Stimulated activated CD8-positive, alpha-beta memory T cell treated with anti-CD3 and anti-CD28 coated beads, Interleukin-15, amount 100 ng/mL, for 1 hour (primary cell): Measurements from ENCODE around the gene AGBL5.

Source experiments
- DNase-seq: peaks from one replicate; pipeline ENCODE4 v3.0.0-alpha.2; 2020; ENCODE audit warnings: low read depth

AGBL5 gene, protein sequence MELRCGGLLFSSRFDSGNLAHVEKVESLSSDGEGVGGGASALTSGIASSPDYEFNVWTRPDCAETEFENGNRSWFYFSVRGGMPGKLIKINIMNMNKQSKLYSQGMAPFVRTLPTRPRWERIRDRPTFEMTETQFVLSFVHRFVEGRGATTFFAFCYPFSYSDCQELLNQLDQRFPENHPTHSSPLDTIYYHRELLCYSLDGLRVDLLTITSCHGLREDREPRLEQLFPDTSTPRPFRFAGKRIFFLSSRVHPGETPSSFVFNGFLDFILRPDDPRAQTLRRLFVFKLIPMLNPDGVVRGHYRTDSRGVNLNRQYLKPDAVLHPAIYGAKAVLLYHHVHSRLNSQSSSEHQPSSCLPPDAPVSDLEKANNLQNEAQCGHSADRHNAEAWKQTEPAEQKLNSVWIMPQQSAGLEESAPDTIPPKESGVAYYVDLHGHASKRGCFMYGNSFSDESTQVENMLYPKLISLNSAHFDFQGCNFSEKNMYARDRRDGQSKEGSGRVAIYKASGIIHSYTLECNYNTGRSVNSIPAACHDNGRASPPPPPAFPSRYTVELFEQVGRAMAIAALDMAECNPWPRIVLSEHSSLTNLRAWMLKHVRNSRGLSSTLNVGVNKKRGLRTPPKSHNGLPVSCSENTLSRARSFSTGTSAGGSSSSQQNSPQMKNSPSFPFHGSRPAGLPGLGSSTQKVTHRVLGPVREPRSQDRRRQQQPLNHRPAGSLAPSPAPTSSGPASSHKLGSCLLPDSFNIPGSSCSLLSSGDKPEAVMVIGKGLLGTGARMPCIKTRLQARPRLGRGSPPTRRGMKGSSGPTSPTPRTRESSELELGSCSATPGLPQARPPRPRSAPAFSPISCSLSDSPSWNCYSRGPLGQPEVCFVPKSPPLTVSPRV

DNA sequence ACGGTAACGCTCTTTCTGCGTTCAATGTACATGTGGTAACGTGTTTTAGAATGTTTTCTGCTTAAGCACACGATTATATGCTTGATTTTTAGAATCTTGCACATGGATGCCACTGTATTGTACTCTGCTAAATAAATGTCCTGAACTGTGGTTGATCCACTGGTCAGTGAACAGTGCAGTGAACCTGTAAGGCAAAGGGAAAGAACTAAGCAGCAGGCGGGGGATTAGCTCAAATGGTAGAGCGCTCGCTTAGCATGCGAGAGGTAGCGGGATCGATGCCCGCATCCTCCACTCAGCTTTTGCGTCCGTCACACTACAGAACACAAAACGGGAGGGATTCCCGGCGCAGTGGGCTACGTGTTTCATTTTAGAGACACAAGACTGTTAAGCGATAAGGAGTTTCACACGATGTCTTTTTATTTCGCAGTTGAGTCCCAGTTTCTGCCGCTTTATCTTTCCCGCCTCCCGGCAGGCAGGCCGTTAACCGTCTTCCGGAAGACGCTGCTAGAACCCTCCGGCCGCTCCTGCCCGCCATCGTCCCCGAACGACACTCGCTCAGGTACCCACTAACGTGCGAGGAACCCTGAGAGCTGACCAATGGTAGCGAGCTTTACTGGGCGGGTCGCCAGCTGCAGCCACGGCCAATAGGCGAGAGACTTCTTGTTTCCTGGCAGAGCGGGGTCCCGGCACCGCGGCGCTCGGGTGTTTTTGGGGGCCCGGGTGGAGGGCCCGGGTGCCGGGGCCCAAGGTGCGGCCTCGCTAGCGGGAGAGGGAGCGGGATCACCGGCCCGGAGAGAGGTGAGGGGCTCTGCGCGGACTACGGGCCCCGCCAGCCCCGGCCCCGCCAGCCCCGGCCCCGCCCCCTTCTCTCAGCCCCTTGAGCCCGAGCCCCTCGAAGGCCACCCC, at the start of gene AGBL5:
AGBL5 (plus strand) TSS at position 673 of the 906 bp plus-strand sequence. CDS start 1,291 bp downstream, outside the sequence.
- peak; percentile 94 for DNase-seq

DNA sequence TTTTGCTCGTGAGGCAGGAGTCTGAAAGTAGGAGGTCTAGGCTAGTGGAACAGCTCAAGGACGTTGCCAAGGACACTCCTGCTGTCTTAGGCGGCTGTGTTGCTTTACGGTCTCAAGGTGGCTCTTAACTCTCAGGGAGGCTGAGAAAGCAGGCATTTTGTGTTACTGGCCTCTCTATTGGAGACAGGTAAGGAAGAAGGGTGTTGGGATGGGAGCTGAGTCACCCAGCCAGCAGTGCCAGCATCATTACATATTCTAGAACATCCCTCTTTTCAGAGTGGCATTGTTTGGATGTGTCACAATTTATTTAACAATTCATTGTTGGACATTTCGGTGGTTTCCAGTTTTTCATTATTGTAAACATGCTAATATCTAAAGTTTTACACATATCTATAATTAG, 49.5 kb upstream of the AGBL5 start:
- DNase-seq, result no peak

- DNase-seq, result no peak
Observed at GRCh38 chr2:27003007-27003406, 48.5 kb upstream of the AGBL5 start.

DNA sequence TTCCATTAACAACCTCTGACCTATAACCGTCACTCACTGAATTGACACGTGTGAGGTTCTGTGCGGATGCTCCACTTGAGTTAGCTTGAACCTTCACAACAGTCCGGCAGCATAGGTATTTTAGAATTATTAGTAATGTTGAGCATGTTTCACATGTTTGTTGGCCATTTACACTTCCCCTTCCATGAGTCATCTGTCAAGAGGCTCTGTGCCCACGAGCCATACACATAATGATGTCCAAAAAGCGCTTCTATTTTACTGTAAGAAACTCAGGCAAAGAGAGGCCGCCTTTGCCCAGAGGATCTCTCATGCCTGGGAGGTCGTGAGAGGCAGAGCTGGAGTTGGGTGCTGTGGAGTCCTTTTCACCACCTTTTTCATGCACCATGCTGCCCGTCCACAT, 47.6 kb upstream of the AGBL5 start:
- no peak for DNase-seq

DNA sequence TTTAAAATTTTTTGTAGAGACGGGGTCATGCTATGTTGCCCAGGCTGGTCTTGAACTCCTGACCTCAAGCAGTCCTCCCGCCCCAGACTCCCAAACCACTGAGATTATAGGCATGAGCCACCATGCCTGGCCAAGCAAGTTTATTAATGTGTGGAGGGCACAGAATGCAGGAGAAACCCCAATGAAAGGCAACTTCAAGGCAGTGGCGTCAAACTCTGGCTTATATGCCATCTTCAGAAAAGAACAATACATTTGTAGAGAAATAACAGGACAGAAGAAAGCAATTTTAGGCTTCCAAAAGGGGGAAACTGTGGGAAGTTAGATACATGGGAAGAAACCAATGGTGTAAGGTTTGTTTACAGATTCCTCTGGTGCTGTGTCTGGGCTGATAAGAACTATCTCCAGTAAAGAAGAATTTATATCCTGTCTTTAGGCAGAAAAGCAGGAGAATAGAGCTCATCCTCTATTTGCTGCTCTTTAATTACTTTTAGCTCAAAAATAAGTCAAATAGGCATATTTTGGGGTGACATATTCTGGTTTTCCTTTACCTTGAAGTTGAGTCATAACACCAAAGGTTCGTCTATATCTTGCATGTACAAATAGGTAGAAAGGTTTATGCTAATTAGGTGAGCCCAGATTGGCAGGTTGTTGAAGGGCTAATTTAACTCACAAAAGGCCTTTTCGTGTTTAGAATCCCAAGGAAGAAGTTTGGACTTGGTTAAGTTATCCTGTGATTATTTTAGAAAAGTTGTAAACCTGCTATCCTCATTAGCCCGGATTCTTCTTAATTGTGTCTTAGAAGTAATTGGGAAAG, 44.7 kb upstream of the AGBL5 start:
- no peak for DNase-seq

- DNase-seq, result no peak
Observed at GRCh38 chr2:27007416-27008374, 43.8 kb upstream of the AGBL5 start.

DNA sequence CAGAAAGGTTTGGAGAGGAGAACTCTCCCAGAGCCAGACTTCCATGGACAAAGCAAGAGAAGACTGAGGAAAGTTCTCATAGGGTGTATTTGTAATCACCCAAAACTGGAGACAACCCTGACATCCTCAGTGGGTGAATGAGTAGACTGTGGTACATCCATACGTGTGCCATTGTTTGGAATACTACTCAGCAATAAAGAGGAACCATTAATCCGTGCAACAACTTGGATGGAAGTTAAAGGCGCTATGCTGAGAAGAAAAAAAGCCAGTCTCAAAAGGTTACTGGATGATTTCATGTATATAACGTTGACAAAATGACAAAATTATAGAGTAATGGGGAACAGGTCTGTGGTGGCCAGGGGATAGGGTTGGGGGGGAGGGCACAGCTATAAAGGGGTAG, 42.8 kb upstream of the AGBL5 start:
- DNase-seq, result no peak

DNA sequence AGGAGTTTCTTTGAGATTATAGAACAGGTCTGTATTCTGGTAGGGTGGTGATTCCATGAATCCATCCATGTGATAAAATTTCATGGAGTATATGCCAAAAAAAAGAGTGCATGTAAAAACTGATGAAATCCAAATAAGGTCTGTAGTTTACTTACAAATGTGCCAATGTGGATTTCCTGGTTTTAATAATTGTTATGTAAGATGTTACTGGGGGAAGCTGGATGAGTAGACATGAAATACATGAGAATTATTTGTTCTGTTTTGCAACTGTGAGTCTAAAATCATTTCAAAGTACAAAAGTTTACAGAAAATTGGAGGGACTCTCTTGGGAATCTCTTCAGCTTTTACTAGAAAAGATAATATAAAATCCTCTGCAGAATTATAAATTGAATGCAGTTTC, 42.4 kb upstream of the AGBL5 start:
- no peak for DNase-seq

- no peak for DNase-seq
Observed at GRCh38 chr2:27009716-27010115, 41.8 kb upstream of the AGBL5 start.

- no peak for DNase-seq
Observed at GRCh38 chr2:27010139-27010538, 41.3 kb upstream of the AGBL5 start.

GRCh38 chr2:27013738-27014137, 37.7 kb upstream of the AGBL5 start:
- no peak for DNase-seq

GRCh38 chr2:27014771-27015433, 36.6 kb upstream of the AGBL5 start:
- no peak for DNase-seq

GRCh38 chr2:27016801-27017325, 34.6 kb upstream of the AGBL5 start:
- DNase-seq, result peak; percentile 29

- DNase-seq, result no peak
Observed at GRCh38 chr2:27018142-27018541, 33.3 kb upstream of the AGBL5 start.

GRCh38 chr2:27019459-27019858, 32.0 kb upstream of the AGBL5 start:
- DNase-seq, result no peak

- DNase-seq, result no peak
Observed at GRCh38 chr2:27019931-27020855, 31.3 kb upstream of the AGBL5 start.

- DNase-seq, result no peak
Observed at GRCh38 chr2:27021253-27022049, 30.0 kb upstream of the AGBL5 start.
